BE2C (cell line): ENCODE measurements around the gene JAG2.

Source experiments
- DNase-seq: peaks from one replicate; pipeline ENCODE4 v3.0.0-alpha.2; 2020
- H3K27me3 ChIP-seq: fragments of 250-450 bp; sonication (Bioruptor Pico); 2 replicates; pipeline ENCODE4 v1.5.1; 2020; ENCODE audit warnings: mild to moderate bottlenecking
- H3K36me3 ChIP-seq: fragments of 250-450 bp; sonication (Bioruptor Pico); 2 replicates; pipeline ENCODE4 v1.5.1; 2020; ENCODE audit warnings: mild to moderate bottlenecking
- H3K4me1 ChIP-seq: fragments of 250-450 bp; sonication (Bioruptor Pico); 2 replicates; pipeline ENCODE4 v1.5.1; 2020
- H3K4me3 ChIP-seq: 2 replicates; pipeline ENCODE4 v1.5.1; 2011; ENCODE audit warnings: low read depth, low read length
- H3K9me3 ChIP-seq: fragments of 250-450 bp; sonication (Bioruptor Pico); 2 replicates; pipeline ENCODE4 v1.5.1; 2020
- CTCF ChIP-seq: IDR thresholded peaks from 2 replicates; pipeline ENCODE4 v1.5.1; 2012; ENCODE audit warnings: mild to moderate bottlenecking, low read depth, low read length

JAG2 gene

GRCh38 chr14:105187935-105188524 is 19.5 kb upstream of the JAG2 start:
- Histone ChIP-seq H3K36me3 (no peaks in the 10 kb centered on the region), H3K9me3 (no peaks in the 10 kb centered on the region; the same call in 1 of the 2 replicates), H3K27me3 (no peaks in the 10 kb centered on the region), H3K4me3 (no peak overlapping the region), H3K4me1 (no peaks in the 10 kb centered on the region)
- DNase-seq, result no peak
- no peak for TF ChIP-seq CTCF

GRCh38 chr14:105187116-105187515 is 18.5 kb upstream of the JAG2 start:
- H3K27me3 ChIP-seq, result no peaks in the 10 kb centered on the region
- no peaks in the 10 kb centered on the region for H3K36me3 ChIP-seq
- no peak for DNase-seq
- no peak for TF ChIP-seq CTCF
- H3K4me1 ChIP-seq, result no peaks in the 10 kb centered on the region
- no peak overlapping the region for H3K4me3 ChIP-seq
- H3K9me3 ChIP-seq, result no peaks in the 10 kb centered on the region; the same call in 1 of the 2 replicates

GRCh38 chr14:105185973-105186372 is 17.4 kb upstream of the JAG2 start:
- Histone ChIP-seq H3K4me1 (no peaks in the 10 kb centered on the region), H3K27me3 (no peaks in the 10 kb centered on the region), H3K36me3 (no peaks in the 10 kb centered on the region), H3K9me3 (no peaks in the 10 kb centered on the region; the same call in 1 of the 2 replicates), H3K4me3 (no peak overlapping the region)
- TF ChIP-seq CTCF, result no peak
- DNase-seq, result no peak

- no peaks in the 10 kb centered on the region; the same call in 1 of the 2 replicates for H3K9me3 ChIP-seq
- H3K36me3 ChIP-seq, result no peaks in the 10 kb centered on the region
- DNase-seq, result no peak
- no peak overlapping the region for H3K4me3 ChIP-seq
- H3K27me3 ChIP-seq, result no peaks in the 10 kb centered on the region
- TF ChIP-seq CTCF, result no peak
- no peaks in the 10 kb centered on the region for H3K4me1 ChIP-seq
Observed at GRCh38 chr14:105185001-105185400, 16.4 kb upstream of the JAG2 start.

GRCh38 chr14:105184461-105184860 is 15.9 kb upstream of the JAG2 start:
- Histone ChIP-seq H3K9me3 (no peaks in the 10 kb centered on the region; the same call in 1 of the 2 replicates), H3K36me3 (no peaks in the 10 kb centered on the region), H3K4me3 (no peak overlapping the region), H3K27me3 (no peaks in the 10 kb centered on the region), H3K4me1 (no peaks in the 10 kb centered on the region)
- DNase-seq, result no peak
- TF ChIP-seq CTCF, result no peak

GRCh38 chr14:105182296-105183020 is 13.9 kb upstream of the JAG2 start:
- TF ChIP-seq CTCF, result no peak
- no peaks in the 10 kb centered on the region for H3K27me3 ChIP-seq
- DNase-seq, result no peak
- no peaks in the 10 kb centered on the region for H3K9me3 ChIP-seq
- no peaks in the 10 kb centered on the region for H3K36me3 ChIP-seq
- H3K4me1 ChIP-seq, result no peaks in the 10 kb centered on the region
- no peak overlapping the region for H3K4me3 ChIP-seq
